Astrocyte (in vitro differentiated cells and primary cell): ENCODE measurements around the gene EFCAB9. TPM values are rescaled to one million over a fixed set of nuclear protein-coding genes. Genes with fewer than 3 reads are reported as not detected.

ENCODE experiments used
- DNase-seq: peaks from one replicate; pipeline ENCODE4 v3.0.0-alpha.2; 2010; ENCODE audit warnings: low read depth
- FAIRE-seq: peaks from 2 replicates; lab custom pipeline; 2011; peaks lifted over from hg19 to GRCh38; lab: Jason Lieb, UNC
- H2AFZ ChIP-seq: 2 replicates; pipeline ENCODE4 v1.6.0; 2012; ENCODE audit warnings: low read depth, low read length, inconsistent platforms
- H3K27ac ChIP-seq: 2 replicates; pipeline ENCODE4 v1.5.1; 2011; ENCODE audit warnings: low read depth, low read length, inconsistent platforms
- H3K27me3 ChIP-seq: 2 replicates; pipeline ENCODE4 v1.6.0; 2011; ENCODE audit warnings: low read length, inconsistent platforms; ENCODE audit not compliant: insufficient read depth
- H3K36me3 ChIP-seq: 2 replicates; pipeline ENCODE4 v1.5.1; 2011; ENCODE audit warnings: low read length, inconsistent platforms; ENCODE audit not compliant: insufficient read depth
- H3K4me1 ChIP-seq: 2 replicates; pipeline ENCODE4 v1.5.1; 2011; ENCODE audit warnings: low read length, inconsistent platforms; ENCODE audit not compliant: insufficient read depth
- H3K4me2 ChIP-seq: 2 replicates; pipeline ENCODE4 v1.6.0; 2012; ENCODE audit warnings: low read length, inconsistent platforms
- H3K4me3 ChIP-seq: 2 replicates; pipeline ENCODE4 v1.5.1; 2011; ENCODE audit warnings: low read depth, mild to moderate bottlenecking, low read length, inconsistent platforms; ENCODE audit not compliant: insufficient read depth
- H3K79me2 ChIP-seq: 2 replicates; pipeline ENCODE4 v1.6.0; 2012; ENCODE audit warnings: mild to moderate bottlenecking, low read length, inconsistent platforms; ENCODE audit not compliant: insufficient read depth
- H3K9ac ChIP-seq: 2 replicates; pipeline ENCODE4 v1.6.0; 2012; ENCODE audit warnings: mild to moderate bottlenecking, low read length, inconsistent platforms
- H3K9me3 ChIP-seq: 2 replicates; pipeline ENCODE4 v1.5.1; 2012; ENCODE audit warnings: low read depth, mild to moderate bottlenecking, low read length, inconsistent platforms; ENCODE audit not compliant: insufficient read depth
- H4K20me1 ChIP-seq: 2 replicates; pipeline ENCODE4 v1.6.0; 2012; ENCODE audit warnings: low read length, inconsistent platforms; ENCODE audit not compliant: insufficient read depth
- H3K27ac Mint-ChIP-seq: one replicate; pipeline ENCODE4 v1.8.0; 2021; ENCODE audit warnings: mild to moderate bottlenecking, mixed read lengths; ENCODE audit not compliant: unreplicated experiment
- H3K27me3 Mint-ChIP-seq: one replicate; pipeline ENCODE4 v1.8.0; 2021; ENCODE audit warnings: low read depth, mixed read lengths; ENCODE audit not compliant: unreplicated experiment
- H3K36me3 Mint-ChIP-seq: one replicate; pipeline ENCODE4 v1.8.0; 2021; ENCODE audit warnings: low read depth, mixed read lengths; ENCODE audit not compliant: unreplicated experiment
- H3K4me1 Mint-ChIP-seq: one replicate; pipeline ENCODE4 v1.8.0; 2021; ENCODE audit warnings: low read depth, mixed read lengths; ENCODE audit not compliant: unreplicated experiment
- H3K4me3 Mint-ChIP-seq: one replicate; pipeline ENCODE4 v1.8.0; 2021; ENCODE audit warnings: mild to moderate bottlenecking, moderate library complexity, mixed read lengths; ENCODE audit not compliant: unreplicated experiment
- H3K9me3 Mint-ChIP-seq: one replicate; pipeline ENCODE4 v1.8.0; 2021; ENCODE audit warnings: mild to moderate bottlenecking, mixed read lengths; ENCODE audit not compliant: unreplicated experiment
- EZH2 ChIP-seq: IDR thresholded peaks from 2 replicates; pipeline ENCODE4 v1.6.1; 2012; ENCODE audit warnings: mild to moderate bottlenecking, low read length, inconsistent platforms; ENCODE audit not compliant: insufficient read depth
- total RNA-seq: library from RNA; stranded (reverse); gene quantifications from 2 replicates; pipeline ENCODE4 v1.2.1, GENCODE V29; 2021
- TF ChIP-seq, protein P1 (sequence below): IDR thresholded peaks from 2 replicates; pipeline ENCODE4 v1.5.1; 2011; ENCODE audit warnings: low read depth, mild to moderate bottlenecking, inconsistent platforms, low read length, moderate library complexity; ENCODE audit not compliant: insufficient read depth

EFCAB9 gene
- total RNA-seq, 1 donor from 2014 or later, result not detected

DNA sequence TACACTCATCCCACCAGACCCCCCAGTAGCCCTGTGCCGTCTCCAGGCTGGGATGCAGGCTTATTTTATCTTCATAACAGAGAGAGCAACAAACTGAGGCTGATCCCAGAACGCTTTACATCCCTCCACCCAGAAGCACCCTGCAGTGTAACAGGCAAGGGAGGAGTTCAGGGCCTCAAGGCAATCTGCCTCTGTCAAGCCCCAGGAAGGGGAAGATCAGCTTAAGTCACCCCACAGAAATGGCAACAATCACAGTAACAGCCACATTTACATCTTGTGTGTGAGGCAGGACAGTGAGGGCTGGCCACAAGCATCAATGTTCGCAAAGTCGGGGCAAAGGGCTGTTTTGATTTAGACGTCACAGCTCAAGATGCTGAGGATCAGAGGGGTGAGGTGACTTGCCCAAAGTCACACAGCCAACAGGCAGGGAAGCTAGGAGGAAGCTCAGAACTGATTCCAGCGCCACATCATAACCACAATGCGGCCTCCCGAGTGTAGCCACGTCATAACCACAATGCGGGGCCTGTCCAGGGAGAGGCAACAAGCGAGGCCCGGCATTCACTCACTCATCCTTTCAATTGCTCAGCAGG lies 20.3 kb upstream of the EFCAB9 start:
- Mint-ChIP-seq H3K27me3 (no peaks in the 10 kb centered on the region), H3K9me3 (no peaks in the 10 kb centered on the region), H3K4me1 (peaks cover 18% of the 10 kb centered on the region), H3K27ac (no peak overlapping the region), H3K4me3 (no peak overlapping the region), H3K36me3 (peaks cover 18% of the 10 kb centered on the region)
- Histone ChIP-seq H3K4me1 (peaks cover 31% of the 10 kb centered on the region), H3K4me3 (no peak overlapping the region), H3K79me2 (peaks cover 79% of the 10 kb centered on the region), H3K36me3 (no peaks in the 10 kb centered on the region), H4K20me1 (peaks cover 89% of the 10 kb centered on the region), H3K27ac (peak overlapping the region; percentile 64), H3K9me3 (no peaks in the 10 kb centered on the region), H3K27me3 (no peaks in the 10 kb centered on the region), H3K9ac (peak overlapping the region; percentile 53), H3K4me2 (peak overlapping the region; percentile 57), H2AFZ (no peak overlapping the region)
- DNase-seq (peak; percentile 91), FAIRE-seq (no peak)
- TF ChIP-seq EZH2, result no peak
- TF ChIP-seq, protein P1, sequence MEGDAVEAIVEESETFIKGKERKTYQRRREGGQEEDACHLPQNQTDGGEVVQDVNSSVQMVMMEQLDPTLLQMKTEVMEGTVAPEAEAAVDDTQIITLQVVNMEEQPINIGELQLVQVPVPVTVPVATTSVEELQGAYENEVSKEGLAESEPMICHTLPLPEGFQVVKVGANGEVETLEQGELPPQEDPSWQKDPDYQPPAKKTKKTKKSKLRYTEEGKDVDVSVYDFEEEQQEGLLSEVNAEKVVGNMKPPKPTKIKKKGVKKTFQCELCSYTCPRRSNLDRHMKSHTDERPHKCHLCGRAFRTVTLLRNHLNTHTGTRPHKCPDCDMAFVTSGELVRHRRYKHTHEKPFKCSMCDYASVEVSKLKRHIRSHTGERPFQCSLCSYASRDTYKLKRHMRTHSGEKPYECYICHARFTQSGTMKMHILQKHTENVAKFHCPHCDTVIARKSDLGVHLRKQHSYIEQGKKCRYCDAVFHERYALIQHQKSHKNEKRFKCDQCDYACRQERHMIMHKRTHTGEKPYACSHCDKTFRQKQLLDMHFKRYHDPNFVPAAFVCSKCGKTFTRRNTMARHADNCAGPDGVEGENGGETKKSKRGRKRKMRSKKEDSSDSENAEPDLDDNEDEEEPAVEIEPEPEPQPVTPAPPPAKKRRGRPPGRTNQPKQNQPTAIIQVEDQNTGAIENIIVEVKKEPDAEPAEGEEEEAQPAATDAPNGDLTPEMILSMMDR, result no peak

DNA sequence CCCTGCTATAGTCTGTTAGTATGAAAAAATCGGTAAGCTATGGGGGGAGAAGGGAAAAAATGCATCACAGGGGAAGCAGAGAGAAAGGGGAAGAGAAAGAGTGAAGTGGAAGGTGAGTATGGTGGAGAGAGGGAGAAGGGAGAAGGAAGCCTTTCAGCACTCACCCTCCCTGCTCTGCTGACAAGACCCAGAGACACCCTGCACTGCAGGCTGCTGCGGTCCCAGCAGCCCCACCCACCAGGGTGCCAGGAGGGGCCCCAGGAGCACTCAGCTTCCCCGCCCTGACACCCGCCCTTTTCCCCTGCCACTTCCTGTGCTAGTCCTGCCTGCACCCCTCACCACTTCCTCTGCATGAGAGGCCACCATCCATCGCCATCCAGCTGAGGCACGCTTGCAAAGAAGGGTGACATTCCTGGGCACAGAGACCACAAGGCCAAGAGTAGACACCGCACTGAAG lies 18.7 kb upstream of the EFCAB9 start:
- Histone ChIP-seq H3K9ac (no peak overlapping the region), H3K4me3 (no peak overlapping the region), H3K9me3 (no peaks in the 10 kb centered on the region), H2AFZ (no peak overlapping the region), H3K27me3 (no peaks in the 10 kb centered on the region), H3K79me2 (peaks cover 78% of the 10 kb centered on the region), H3K4me1 (peaks cover 46% of the 10 kb centered on the region), H3K27ac (no peak overlapping the region), H3K36me3 (no peaks in the 10 kb centered on the region), H4K20me1 (peaks cover 88% of the 10 kb centered on the region), H3K4me2 (no peak overlapping the region)
- DNase-seq, result no peak
- no peak for FAIRE-seq
- H3K9me3 Mint-ChIP-seq, result no peaks in the 10 kb centered on the region
- peaks cover 12% of the 10 kb centered on the region for H3K36me3 Mint-ChIP-seq
- H3K27me3 Mint-ChIP-seq, result no peaks in the 10 kb centered on the region
- peaks cover 26% of the 10 kb centered on the region for H3K4me1 Mint-ChIP-seq
- no peak overlapping the region for H3K4me3 Mint-ChIP-seq
- TF ChIP-seq EZH2, result no peak
- TF ChIP-seq, protein P1, result no peak
- no peak overlapping the region for H3K27ac Mint-ChIP-seq

DNA sequence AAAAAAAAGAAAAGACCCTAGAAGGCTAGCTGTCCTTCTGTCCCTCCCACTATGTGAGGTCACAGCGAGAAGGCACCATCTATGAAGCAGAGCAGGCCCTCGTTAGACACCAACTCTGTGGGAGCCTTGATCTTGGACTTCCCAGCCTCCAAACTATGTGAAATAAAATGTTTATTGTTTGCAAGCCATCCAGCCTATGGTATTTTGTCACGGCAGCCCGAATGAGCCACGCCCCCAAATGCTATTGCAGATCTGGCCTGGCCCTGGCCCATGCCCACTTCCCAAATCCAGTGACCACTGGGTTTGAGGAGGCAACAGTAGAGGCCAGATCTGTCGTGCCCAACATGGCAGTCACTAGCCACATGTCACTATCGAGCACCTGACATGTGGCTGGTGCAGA lies 16.8 kb upstream of the EFCAB9 start:
- Histone ChIP-seq H2AFZ (no peak overlapping the region), H3K9me3 (no peaks in the 10 kb centered on the region), H3K27me3 (no peaks in the 10 kb centered on the region), H3K9ac (no peak overlapping the region), H4K20me1 (peaks cover 82% of the 10 kb centered on the region), H3K79me2 (peaks cover 79% of the 10 kb centered on the region), H3K4me2 (no peak overlapping the region), H3K36me3 (no peaks in the 10 kb centered on the region), H3K4me1 (peaks cover 46% of the 10 kb centered on the region), H3K4me3 (no peak overlapping the region), H3K27ac (no peak overlapping the region)
- H3K4me1 Mint-ChIP-seq, result peaks cover 26% of the 10 kb centered on the region
- TF ChIP-seq EZH2, result no peak
- TF ChIP-seq, protein P1, result no peak
- H3K27me3 Mint-ChIP-seq, result no peaks in the 10 kb centered on the region
- H3K27ac Mint-ChIP-seq, result no peak overlapping the region
- H3K4me3 Mint-ChIP-seq, result no peak overlapping the region
- DNase-seq, result no peak
- no peak for FAIRE-seq
- H3K9me3 Mint-ChIP-seq, result no peaks in the 10 kb centered on the region
- peaks cover 14% of the 10 kb centered on the region for H3K36me3 Mint-ChIP-seq
